VCaP (cell line): Measurements from ENCODE around the gene ZNF674.
A peak's percentile ranks its signal among the peaks of the same experiment; 100 is the strongest.

Experiments used
- H3K27ac ChIP-seq: fragments of 450-650 bp; 2 replicates; pipeline ENCODE4 v1.5.1; 2017
- CTCF ChIP-seq: fragments of 450-650 bp; conservative IDR thresholded peaks from 2 replicates; pipeline ENCODE4 v1.5.1; 2017; ENCODE audit warnings: mild to moderate bottlenecking, moderate library complexity

Gene ZNF674

DNA sequence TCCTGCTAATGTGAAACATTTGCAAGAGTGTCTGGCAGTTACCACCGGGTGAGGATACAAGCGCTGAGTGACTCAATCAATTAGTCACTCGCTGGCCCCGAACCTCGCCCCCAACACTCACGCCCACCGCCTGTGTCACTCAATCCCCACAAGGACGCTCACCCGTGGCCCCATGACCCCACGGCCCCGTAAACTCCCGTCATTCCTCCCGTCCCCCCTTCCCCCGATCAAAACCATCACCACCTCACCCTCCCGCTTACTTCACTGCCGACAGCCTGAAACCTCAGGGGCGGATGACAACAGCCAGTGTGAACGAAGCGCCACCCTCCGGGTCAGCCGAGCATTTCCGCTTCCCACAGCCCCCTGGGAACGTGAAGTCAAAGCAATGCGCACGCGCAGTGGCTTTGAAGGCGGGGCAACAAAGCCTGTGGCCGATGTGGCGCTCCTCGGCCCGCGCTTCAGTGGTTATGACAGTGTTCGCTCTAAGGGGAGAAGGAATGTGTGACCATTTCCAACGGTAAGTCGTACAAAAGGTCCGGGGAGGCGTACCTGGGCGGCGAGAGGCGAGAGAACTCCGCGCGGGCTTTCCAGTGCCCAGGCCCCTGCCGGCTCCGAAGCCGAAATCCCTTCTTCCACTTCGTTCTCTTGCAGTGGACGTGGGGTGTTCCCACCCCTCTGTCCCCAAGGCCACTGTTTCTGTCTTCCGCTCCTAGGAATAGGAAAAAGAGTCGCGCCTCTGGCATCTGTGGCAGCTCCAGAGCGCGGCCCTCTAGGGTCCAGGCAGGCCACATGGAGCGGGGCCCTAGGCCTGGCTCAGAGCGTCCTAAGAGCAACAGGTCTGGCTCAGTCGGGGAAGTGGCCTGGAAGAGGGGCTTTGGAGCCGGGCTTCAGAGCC lies at the start of gene ZNF674:
Gene ZNF674 (minus strand): TSS at position 311 of the 895 bp plus-strand sequence. CDS start 3,334 bp downstream, outside the sequence.
- peak; percentile 46 for TF ChIP-seq CTCF
- peak within 1 kb of the TSS; percentile 76 for H3K27ac ChIP-seq

DNA sequence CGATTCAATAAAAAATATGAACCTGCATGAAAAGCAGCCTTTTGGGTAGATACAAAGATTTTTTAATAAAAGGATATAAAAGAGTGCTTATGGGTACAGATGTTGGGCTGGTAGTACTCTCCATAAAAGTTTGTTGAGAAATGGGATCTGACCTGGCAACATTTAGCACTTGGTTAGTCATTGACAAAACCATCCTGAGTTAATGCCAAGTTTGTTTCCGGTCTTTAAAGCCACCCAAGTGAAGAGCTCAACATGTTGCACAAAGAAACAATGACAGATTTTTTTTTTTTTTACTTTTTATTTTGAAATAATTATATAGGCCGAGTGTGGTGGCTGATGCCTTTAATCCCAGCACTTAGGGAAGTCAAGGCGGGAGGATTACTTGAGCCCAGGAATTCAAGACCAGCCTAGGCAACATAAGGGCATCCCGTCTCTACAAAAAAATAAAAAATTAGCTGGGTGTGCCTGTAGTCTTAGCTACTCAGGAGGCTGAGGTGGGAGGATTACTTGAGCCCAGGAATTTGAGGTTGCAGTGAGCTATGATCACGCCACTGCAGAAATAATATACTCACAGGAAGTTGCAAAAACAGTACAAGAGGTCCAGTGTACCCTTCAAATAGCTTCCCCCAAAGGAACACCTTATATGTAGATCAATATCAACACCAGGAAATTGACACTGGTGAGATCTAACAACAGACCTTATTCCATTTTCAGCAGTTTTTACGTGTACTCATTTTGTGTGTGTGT lies 44.9 kb upstream of the ZNF674 start:
- no peak for TF ChIP-seq CTCF
- H3K27ac ChIP-seq = peak overlapping the region; percentile 39

- H3K27ac ChIP-seq = no peak overlapping the region
- TF ChIP-seq CTCF = no peak
Observed at GRCh38 chrX:46588263-46588662, 43.0 kb upstream of the ZNF674 start.

GRCh38 chrX:46587753-46588171 lies 42.5 kb upstream of the ZNF674 start:
- no peak overlapping the region for H3K27ac ChIP-seq
- no peak for TF ChIP-seq CTCF

DNA sequence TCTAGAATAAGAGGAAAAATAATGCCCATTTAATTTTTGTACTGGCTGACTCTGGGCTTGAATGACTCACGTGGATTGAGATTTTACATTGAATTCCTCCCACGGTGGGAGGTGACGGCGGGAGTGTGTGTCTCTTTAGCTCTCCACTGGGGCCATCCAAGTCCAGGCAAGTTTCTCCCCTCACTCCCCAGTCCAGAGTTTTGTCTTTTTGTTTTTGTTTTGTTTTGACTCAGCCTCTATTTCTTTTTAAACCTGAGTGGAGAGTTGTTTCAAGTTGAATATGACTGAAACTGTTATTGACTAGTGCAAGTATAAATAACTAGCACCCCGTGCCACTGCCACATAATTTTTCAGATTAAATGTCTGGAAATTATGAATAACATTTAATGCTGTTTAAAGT lies 41.9 kb upstream of the ZNF674 start:
- no peak for TF ChIP-seq CTCF
- H3K27ac ChIP-seq = no peak overlapping the region

- no peak overlapping the region for H3K27ac ChIP-seq
- no peak for TF ChIP-seq CTCF
Observed at GRCh38 chrX:46584736-46585135, 39.5 kb upstream of the ZNF674 start.

GRCh38 chrX:46582966-46583365 lies 37.7 kb upstream of the ZNF674 start:
- no peak for TF ChIP-seq CTCF
- H3K27ac ChIP-seq = no peak overlapping the region
